B cell (primary cell): ENCODE data around the gene WDR27. TPM values are rescaled to one million over a fixed set of nuclear protein-coding genes. Genes with fewer than 3 reads are reported as not detected.

Experiments
- ATAC-seq: fragments of 200-7000 bp; cut with Tn5 transposase; one replicate; pipeline ENCODE4 v1.10.0; 2021; ENCODE audit warnings: low read depth, mild to moderate bottlenecking, moderate number of reproducible peaks, moderate library complexity
- CTCF ChIA-PET: fragments of 350-600 bp; sonication (Branson Sonifier 250); formaldehyde crosslinking; loops from one replicate; lab custom pipeline; 2021; ENCODE audit warnings: antibody characterized with exemption, inconsistent platforms; lab: Charles Lee
- POLR2A ChIA-PET: fragments of 350-600 bp; sonication (Branson Sonifier 250); formaldehyde crosslinking; loops from one replicate; lab custom pipeline; 2021; ENCODE audit warnings: antibody characterized with exemption; lab: Charles Lee
- DNase-seq: peaks from one replicate; pipeline ENCODE4 v3.0.0; 2013
- H2AFZ ChIP-seq: 2 replicates; pipeline ENCODE4 v1.6.1; 2012; ENCODE audit warnings: mild to moderate bottlenecking, low read depth, low read length; ENCODE audit not compliant: insufficient read depth, poor library complexity, severe bottlenecking
- H3K27ac ChIP-seq, 2 donors: 1 replicate in 1 of 2; 2 replicates in 1 of 2; pipeline ENCODE4 v1.5.1; 2012 to 2013; ENCODE audit warnings: low read length in 2 of 2, mild to moderate bottlenecking in 2 of 2, moderate library complexity in 1 of 2
- H3K27me3 ChIP-seq, 4 experiments: fragments of 200-600 bp in 1 of 4; sonication (generic) in 1 of 4; replicated peaks in 1 of 4; 1 replicate in 2 of 4; 2 replicates in 2 of 4; pipeline versions ENCODE4 v1.6.1 to v1.7.0; 2013 to 2016; ENCODE audit warnings: low read length in 3 of 4, mild to moderate bottlenecking in 2 of 4, mixed read lengths in 1 of 4, moderate library complexity in 1 of 4; ENCODE audit not compliant: insufficient read depth in 4 of 4, control insufficient read depth in 3 of 4; ENCODE audit errors: control extremely low read depth in 1 of 4
- H3K36me3 ChIP-seq, 2 experiments: replicated peaks in 1 of 2; 1 replicate in 1 of 2; 2 replicates in 1 of 2; pipeline versions ENCODE4 v1.6.1 to v1.7.1; 2013; ENCODE audit warnings: low read length in 1 of 2; ENCODE audit not compliant: insufficient read depth in 2 of 2, control insufficient read depth in 1 of 2; ENCODE audit errors: control extremely low read depth in 1 of 2, extremely low read depth in 1 of 2
- H3K4me1 ChIP-seq, 2 donors: fragments of 200-600 bp in 1 of 2; sonication (generic) in 1 of 2; 1 replicate in 1 of 2; 2 replicates in 1 of 2; pipeline versions ENCODE4 v1.5.1 to v1.6.1; 2013 to 2017; ENCODE audit warnings: low read length in 2 of 2; ENCODE audit not compliant: control insufficient read depth in 2 of 2, insufficient read depth in 2 of 2
- H3K4me2 ChIP-seq: replicated peaks from 2 replicates; pipeline ENCODE3; 2012; ENCODE audit warnings: mild to moderate bottlenecking, low read depth, low read length; ENCODE audit not compliant: poor library complexity, severe bottlenecking
- H3K4me3 ChIP-seq, 5 experiments: fragments of 200-600 bp in 1 of 5; sonication (generic) in 1 of 5; 1 replicate in 3 of 5; 2 replicates in 2 of 5; pipeline versions ENCODE4 v1.5.1 to v1.7.0; 2011 to 2016; ENCODE audit warnings: low read length in 4 of 5, mild to moderate bottlenecking in 4 of 5, low read depth in 2 of 5, control low read depth in 1 of 5, moderate library complexity in 1 of 5; ENCODE audit not compliant: insufficient read depth in 1 of 5; ENCODE audit errors: control extremely low read depth in 1 of 5, extremely low read depth in 1 of 5
- H3K79me2 ChIP-seq: fragments of 200-600 bp; sonication (generic); one replicate; pipeline ENCODE4 v1.6.0; 2016; ENCODE audit warnings: low read length; ENCODE audit not compliant: control insufficient read depth, insufficient read depth
- H3K9ac ChIP-seq: fragments of 200-600 bp; sonication (generic); 2 replicates; pipeline ENCODE4 v1.6.1; 2017; ENCODE audit warnings: mild to moderate bottlenecking, low read length, moderate library complexity
- H3K9me3 ChIP-seq, 3 donors: one replicate each; pipeline versions ENCODE4 v1.6.1 to v1.7.1; 2013; ENCODE audit warnings: low read length in 2 of 3; ENCODE audit not compliant: control insufficient read depth in 2 of 3, insufficient read depth in 1 of 3; ENCODE audit errors: control extremely low read depth in 1 of 3
- H4K20me1 ChIP-seq: 2 replicates; pipeline ENCODE4 v1.6.0; 2012; ENCODE audit warnings: mild to moderate bottlenecking, low read length; ENCODE audit not compliant: insufficient read depth, control insufficient read depth, poor library complexity, severe bottlenecking
- H3K27ac Mint-ChIP-seq: one replicate; pipeline ENCODE4 v1.8.0; 2021; ENCODE audit warnings: mixed read lengths
- H3K27me3 Mint-ChIP-seq: one replicate; pipeline ENCODE4 v1.8.0; 2021; ENCODE audit warnings: mixed read lengths
- H3K4me1 Mint-ChIP-seq: one replicate; pipeline ENCODE4 v1.8.0; 2021; ENCODE audit warnings: mixed read lengths
- H3K4me3 Mint-ChIP-seq: one replicate; pipeline ENCODE4 v1.8.0; 2021; ENCODE audit warnings: mixed read lengths
- H3K9me3 Mint-ChIP-seq: one replicate; pipeline ENCODE4 v1.8.0; 2022; ENCODE audit warnings: mixed read lengths; ENCODE audit not compliant: insufficient read depth
- EZH2 ChIP-seq: IDR thresholded peaks from 2 replicates; pipeline ENCODE4 v1.6.1; 2012; ENCODE audit warnings: borderline replicate concordance, low read depth, mild to moderate bottlenecking, moderate library complexity, low read length; ENCODE audit not compliant: insufficient read depth, poor library complexity, severe bottlenecking
- WGBS: methylation state at CpG from one replicate; pipeline ENCODE4 v1.1.5; 2013; ENCODE audit warnings: missing lambda C conversion rate; ENCODE audit not compliant: insufficient coverage; 5-methylcytosine and 5-hydroxymethylcytosine counted together
- intact Hi-C: fragments of 100-400 bp; cut with micrococcal nuclease; formaldehyde crosslinking; loops from one replicate; pipeline ENCODE4 v1.10.0; 2022
- polyA plus RNA-seq: library from polyadenylated mRNA; depleted of rRNA; stranded (reverse); fragments of >200 nt; gene quantifications from 2 replicates; pipeline ENCODE4 v1.2.3, GENCODE V29; 2012
- total RNA-seq, 2 donors: library from RNA; stranded (reverse); fragments of 120-200 nt in 1 of 2; gene quantifications; 1 replicate in 1 of 2; 2 replicates in 1 of 2; pipeline versions ENCODE4 v1.2.3 to v1.2.4, GENCODE V29; 2013 to 2022
- TF ChIP-seq, protein P1 (sequence below): fragments of 200-600 bp; IDR thresholded peaks from one replicate; pipeline ENCODE4 v1.8.0; 2022; ENCODE audit warnings: antibody characterized with exemption, mild to moderate bottlenecking

WDR27 gene
- total and polyA plus RNA-seq, 2 donors (not counting 1 experiment from before 2014, with no cell fraction given): 64.3 to 86.3 TPM

DNA sequence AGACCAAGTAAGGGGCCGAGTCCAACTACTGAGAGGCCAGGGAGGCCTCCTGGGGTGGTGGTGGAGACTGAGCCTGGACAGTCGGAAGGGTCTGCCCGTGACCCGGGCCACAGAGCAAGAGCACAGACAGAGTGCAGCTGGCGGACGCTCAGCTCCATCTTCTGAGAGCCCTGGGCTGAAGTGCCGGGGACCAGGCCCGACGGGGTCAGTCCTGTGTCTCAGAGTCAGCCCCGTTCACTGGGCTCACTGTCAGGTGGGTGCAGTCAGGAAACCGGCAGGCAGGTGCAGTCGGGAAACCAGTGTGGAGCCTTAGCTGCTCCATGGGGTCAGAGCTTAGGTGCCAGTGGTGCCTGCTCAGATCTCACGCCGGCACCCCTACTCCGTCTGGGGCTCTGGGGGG lies 76.5 kb downstream of the WDR27 start:
- Histone ChIP-seq H3K36me3 (peaks cover 0 to 4% of the 10 kb centered on the region in 2 experiments), H3K4me2 (no peak overlapping the region), H3K27me3 (no peaks in the 10 kb centered on the region), H3K4me3 (no peak overlapping the region), H3K79me2 (no peaks in the 10 kb centered on the region), H3K27ac (no peak overlapping the region), H2AFZ (no peak overlapping the region), H4K20me1 (no peaks in the 10 kb centered on the region), H3K9ac (no peak overlapping the region), H3K9me3 (peaks cover 0 to 9% (median 0%) of the 10 kb centered on the region in 3 donors), H3K4me1 (no peaks in the 10 kb centered on the region)
- Mint-ChIP-seq H3K4me1 (no peaks in the 10 kb centered on the region), H3K27ac (no peak overlapping the region), H3K27me3 (no peaks in the 10 kb centered on the region), H3K4me3 (no peak overlapping the region), H3K9me3 (peaks cover 6% of the 10 kb centered on the region)
- DNase-seq: no peak
- TF ChIP-seq, protein P1, sequence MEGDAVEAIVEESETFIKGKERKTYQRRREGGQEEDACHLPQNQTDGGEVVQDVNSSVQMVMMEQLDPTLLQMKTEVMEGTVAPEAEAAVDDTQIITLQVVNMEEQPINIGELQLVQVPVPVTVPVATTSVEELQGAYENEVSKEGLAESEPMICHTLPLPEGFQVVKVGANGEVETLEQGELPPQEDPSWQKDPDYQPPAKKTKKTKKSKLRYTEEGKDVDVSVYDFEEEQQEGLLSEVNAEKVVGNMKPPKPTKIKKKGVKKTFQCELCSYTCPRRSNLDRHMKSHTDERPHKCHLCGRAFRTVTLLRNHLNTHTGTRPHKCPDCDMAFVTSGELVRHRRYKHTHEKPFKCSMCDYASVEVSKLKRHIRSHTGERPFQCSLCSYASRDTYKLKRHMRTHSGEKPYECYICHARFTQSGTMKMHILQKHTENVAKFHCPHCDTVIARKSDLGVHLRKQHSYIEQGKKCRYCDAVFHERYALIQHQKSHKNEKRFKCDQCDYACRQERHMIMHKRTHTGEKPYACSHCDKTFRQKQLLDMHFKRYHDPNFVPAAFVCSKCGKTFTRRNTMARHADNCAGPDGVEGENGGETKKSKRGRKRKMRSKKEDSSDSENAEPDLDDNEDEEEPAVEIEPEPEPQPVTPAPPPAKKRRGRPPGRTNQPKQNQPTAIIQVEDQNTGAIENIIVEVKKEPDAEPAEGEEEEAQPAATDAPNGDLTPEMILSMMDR: no peak
- no peak for TF ChIP-seq EZH2
- ChIA-PET POLR2A (no interaction called here), CTCF (no interaction called here)
- no peak for ATAC-seq
- 97% methylated on average over 15 of the region's 15 CpGs for WGBS
- intact Hi-C loops: no loop called here

DNA sequence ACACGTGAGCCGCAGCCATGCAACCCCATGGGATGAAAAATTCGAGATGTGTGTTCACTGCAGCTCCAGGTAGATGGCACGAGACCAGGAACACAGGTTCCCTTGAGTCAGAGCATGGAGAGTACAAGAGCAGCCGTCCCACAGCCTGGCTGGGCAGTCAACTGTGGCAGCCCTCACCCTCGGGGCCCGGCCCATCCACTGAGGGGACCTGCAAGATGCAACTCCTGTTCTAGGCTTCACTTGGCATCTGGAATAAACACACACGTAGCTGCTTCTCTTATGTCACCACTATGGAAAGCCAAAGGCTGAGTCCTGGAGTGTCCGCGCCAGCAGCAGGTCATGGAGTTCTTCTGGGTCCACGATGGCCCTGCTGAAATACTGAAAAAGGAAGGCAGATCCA lies 77.0 kb downstream of the WDR27 start:
- H3K9ac ChIP-seq: no peak overlapping the region
- Mint-ChIP-seq H3K4me3 (no peak overlapping the region), H3K27ac (no peak overlapping the region), H3K9me3 (peaks cover 6% of the 10 kb centered on the region), H3K27me3 (no peaks in the 10 kb centered on the region), H3K4me1 (no peaks in the 10 kb centered on the region)
- no peak for TF ChIP-seq EZH2
- TF ChIP-seq, protein P1: no peak
- ATAC-seq (no peak), DNase-seq (no peak)
- H3K27me3 ChIP-seq: no peaks in the 10 kb centered on the region
- H3K79me2 ChIP-seq: no peaks in the 10 kb centered on the region
- no peak overlapping the region for H3K27ac ChIP-seq
- intact Hi-C loops: no loop called here
- no peaks in the 10 kb centered on the region for H4K20me1 ChIP-seq
- H3K36me3 ChIP-seq: peaks cover 0 to 4% of the 10 kb centered on the region in 2 experiments
- 96% methylated on average over 11 of the region's 11 CpGs for WGBS
- no peak overlapping the region for H3K4me3 ChIP-seq
- no peaks in the 10 kb centered on the region for H3K4me1 ChIP-seq
- H3K9me3 ChIP-seq: peaks cover 0 to 9% (median 0%) of the 10 kb centered on the region in 3 donors
- H3K4me2 ChIP-seq: no peak overlapping the region
- H2AFZ ChIP-seq: no peak overlapping the region
- ChIA-PET POLR2A (no interaction called here), CTCF (no interaction called here)
